ENCODE data around the gene SYTL1.
A peak's percentile ranks its signal among the peaks of the same experiment; 100 is the strongest.

- peak in 1 of 6 experiments; percentile 17 for TF ChIP-seq CTCF (IDR thresholded peaks at IDR 0.05)
- no peak for TF ChIP-seq POLR2A (IDR thresholded peaks at IDR 0.05)
Measured at GRCh38 chr1:27403065-27403726, 61.4 kb downstream of the SYTL1 start.

All from adrenal gland (tissue), 5 donors.